GM23338 (cell line): ENCODE results near the gene MTR. TPM values are rescaled to one million over a fixed set of nuclear protein-coding genes. Genes with fewer than 3 reads are reported as not detected.

Experiments
- ATAC-seq: fragments of 200-7000 bp; cut with Tn5 transposase; 3 replicates; pipeline ENCODE4 v1.9.1; 2020
- DNase-seq: peaks from one replicate; pipeline ENCODE4 v3.0.0-alpha.2; 2015; ENCODE audit warnings: low spot score
- H2AFZ ChIP-seq: fragments of 200-600 bp; sonication (generic); 2 replicates; pipeline ENCODE4 v1.8.0; 2016; ENCODE audit warnings: antibody characterized with exemption, mild to moderate bottlenecking, moderate library complexity
- H3F3A ChIP-seq: fragments of 200-600 bp; sonication (generic); replicated peaks from 2 replicates; pipeline ENCODE4 v1.8.0; 2017; ENCODE audit warnings: antibody characterized with exemption, mixed run types, low read depth
- H3K27ac ChIP-seq: fragments of 200-600 bp; sonication (generic); 2 replicates; pipeline ENCODE4 v1.6.1; 2016; ENCODE audit warnings: low read depth
- H3K27me3 ChIP-seq: fragments of 200-600 bp; sonication (generic); 2 replicates; pipeline ENCODE4 v1.8.0; 2016; ENCODE audit warnings: mild to moderate bottlenecking, mixed run types, moderate library complexity; ENCODE audit not compliant: insufficient read depth
- H3K36me3 ChIP-seq: fragments of 200-600 bp; sonication (generic); 2 replicates; pipeline ENCODE4 v1.8.0; 2016; ENCODE audit warnings: mild to moderate bottlenecking; ENCODE audit not compliant: insufficient read depth
- H3K4me1 ChIP-seq: fragments of 200-600 bp; sonication (generic); 2 replicates; pipeline ENCODE4 v1.8.0; 2016; ENCODE audit warnings: mild to moderate bottlenecking, moderate library complexity; ENCODE audit not compliant: insufficient read depth
- H3K4me2 ChIP-seq: fragments of 200-600 bp; sonication (generic); 2 replicates; pipeline ENCODE4 v1.7.1; 2017; ENCODE audit warnings: mixed run types
- H3K4me3 ChIP-seq: fragments of 200-600 bp; sonication (generic); 2 replicates; pipeline ENCODE4 v1.6.1; 2016; ENCODE audit warnings: mixed run types
- H3K79me2 ChIP-seq: fragments of 200-600 bp; sonication (generic); replicated peaks from 2 replicates; pipeline ENCODE4 v1.8.0; 2017; ENCODE audit warnings: mild to moderate bottlenecking; ENCODE audit not compliant: insufficient read depth
- H3K9me2 ChIP-seq: fragments of 200-600 bp; sonication (generic); 2 replicates; pipeline ENCODE4 v1.8.0; 2017; ENCODE audit not compliant: insufficient read depth
- H4K20me1 ChIP-seq: fragments of 200-600 bp; sonication (generic); replicated peaks from 2 replicates; pipeline ENCODE4 v1.8.0; 2017; ENCODE audit warnings: mild to moderate bottlenecking; ENCODE audit not compliant: insufficient read depth
- H3K27ac Mint-ChIP-seq: 2 replicates; pipeline ENCODE4 v1.8.0; 2020; ENCODE audit warnings: inconsistent platforms, mild to moderate bottlenecking, moderate library complexity, mixed read lengths
- H3K27me3 Mint-ChIP-seq: 3 replicates; pipeline ENCODE4 v1.8.0; 2022; ENCODE audit warnings: low read depth, mild to moderate bottlenecking, moderate library complexity, mixed read lengths, inconsistent platforms; ENCODE audit not compliant: insufficient read depth, poor library complexity
- H3K36me3 Mint-ChIP-seq: 3 replicates; pipeline ENCODE4 v1.8.0; 2021; ENCODE audit warnings: low read depth, mild to moderate bottlenecking, inconsistent platforms, moderate library complexity, mixed read lengths
- H3K4me1 Mint-ChIP-seq: 3 replicates; pipeline ENCODE4 v1.8.0; 2020; ENCODE audit warnings: mild to moderate bottlenecking, inconsistent platforms, mixed read lengths
- H3K4me3 Mint-ChIP-seq: 3 replicates; pipeline ENCODE4 v1.8.0; 2021; ENCODE audit warnings: moderate library complexity, mild to moderate bottlenecking, inconsistent platforms, mixed read lengths
- H3K9me3 Mint-ChIP-seq: 3 replicates; pipeline ENCODE4 v1.8.0; 2020; ENCODE audit warnings: moderate library complexity, mild to moderate bottlenecking, inconsistent platforms, mixed read lengths
- EZH2phosphoT487 ChIP-seq: fragments of 200-600 bp; sonication (generic); IDR thresholded peaks from one replicate; pipeline ENCODE4 v1.8.1; 2018; ENCODE audit warnings: antibody characterized with exemption; ENCODE audit not compliant: unreplicated experiment
- NANOG ChIP-seq: IDR thresholded peaks from 2 replicates; pipeline ENCODE4 v1.6.1; 2016; ENCODE audit warnings: antibody characterized with exemption, borderline replicate concordance
- STAT1 ChIP-seq: IDR thresholded peaks from one replicate; pipeline ENCODE4 v1.6.1; 2016; ENCODE audit warnings: antibody characterized with exemption; ENCODE audit not compliant: unreplicated experiment
- polyA plus RNA-seq: library from polyadenylated mRNA; unstranded; fragments of >200 nt; fragmentation: Nextera tagmentation; extraction: Ambion mirVana; gene quantifications from 2 replicates; pipeline ENCODE4 v1.2.1, GENCODE V29; 2016
- total RNA-seq: library from RNA; depleted of rRNA; stranded (reverse); fragments of >200 nt; shearing (Covaris generic); gene quantifications from 2 replicates; pipeline ENCODE4 v1.2.3, GENCODE V29; 2014
- TF ChIP-seq, protein P1 (sequence below): IDR thresholded peaks from one replicate; pipeline ENCODE4 v1.6.1; 2018; ENCODE audit warnings: antibody characterized with exemption; ENCODE audit not compliant: unreplicated experiment
- TF ChIP-seq, protein P2 (sequence below): fragments of 250-450 bp; sonication (Bioruptor Pico); IDR thresholded peaks from 2 replicates; pipeline ENCODE4 v1.5.0; 2020; ENCODE audit warnings: mild to moderate bottlenecking, moderate library complexity
- TF ChIP-seq, protein P3 (sequence below), 2 experiments: fragments of 200-600 bp in 1 of 2; sonication (generic) in 1 of 2; conservative IDR thresholded peaks; 2 replicates each; pipeline versions ENCODE4 v1.5.1 to v1.6.1; 2016 to 2017; ENCODE audit warnings: antibody characterized with exemption in 2 of 2, low read depth in 2 of 2, mild to moderate bottlenecking in 2 of 2, moderate library complexity in 1 of 2

Gene MTR
- total and polyA plus RNA-seq, 2 experiments from 2014 or later: 6.4 to 20.0 TPM

DNA sequence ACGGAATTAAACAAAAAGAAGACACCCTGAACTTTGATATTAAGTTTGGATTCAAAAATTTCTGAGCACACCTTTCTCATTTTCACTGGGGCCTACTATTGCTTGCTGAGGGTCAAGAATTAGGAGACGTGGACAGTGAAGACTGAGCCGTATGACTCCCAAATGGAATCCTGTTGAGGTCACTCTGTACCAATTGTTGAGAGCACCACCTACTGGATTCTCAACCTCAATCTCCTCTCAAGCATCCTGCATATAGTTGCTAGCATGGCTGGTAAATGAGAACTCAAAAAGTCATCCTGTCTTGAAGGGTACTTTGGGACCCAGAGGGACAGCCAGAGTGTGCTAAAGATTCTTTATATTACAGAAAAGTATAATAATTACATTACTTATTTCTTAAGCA, 20.2 kb upstream of the MTR start:
- H3K27me3 ChIP-seq: no peaks in the 10 kb centered on the region
- Mint-ChIP-seq H3K36me3 (no peaks in the 10 kb centered on the region; the same call in 2 of the 3 replicates), H3K4me3 (no peak overlapping the region), H3K27me3 (peaks cover 2% of the 10 kb centered on the region), H3K4me1 (no peaks in the 10 kb centered on the region), H3K27ac (no peak overlapping the region), H3K9me3 (peaks cover 12% of the 10 kb centered on the region; the same call in 2 of the 3 replicates)
- no peaks in the 10 kb centered on the region for H3K36me3 ChIP-seq
- H4K20me1 ChIP-seq: no peaks in the 10 kb centered on the region
- no peak overlapping the region for H3K27ac ChIP-seq
- H3K9me2 ChIP-seq: no peaks in the 10 kb centered on the region
- no peaks in the 10 kb centered on the region for H3K4me1 ChIP-seq
- peak overlapping the region; percentile 75; the same call in 1 of the 2 replicates for H2AFZ ChIP-seq
- TF ChIP-seq, protein P1, sequence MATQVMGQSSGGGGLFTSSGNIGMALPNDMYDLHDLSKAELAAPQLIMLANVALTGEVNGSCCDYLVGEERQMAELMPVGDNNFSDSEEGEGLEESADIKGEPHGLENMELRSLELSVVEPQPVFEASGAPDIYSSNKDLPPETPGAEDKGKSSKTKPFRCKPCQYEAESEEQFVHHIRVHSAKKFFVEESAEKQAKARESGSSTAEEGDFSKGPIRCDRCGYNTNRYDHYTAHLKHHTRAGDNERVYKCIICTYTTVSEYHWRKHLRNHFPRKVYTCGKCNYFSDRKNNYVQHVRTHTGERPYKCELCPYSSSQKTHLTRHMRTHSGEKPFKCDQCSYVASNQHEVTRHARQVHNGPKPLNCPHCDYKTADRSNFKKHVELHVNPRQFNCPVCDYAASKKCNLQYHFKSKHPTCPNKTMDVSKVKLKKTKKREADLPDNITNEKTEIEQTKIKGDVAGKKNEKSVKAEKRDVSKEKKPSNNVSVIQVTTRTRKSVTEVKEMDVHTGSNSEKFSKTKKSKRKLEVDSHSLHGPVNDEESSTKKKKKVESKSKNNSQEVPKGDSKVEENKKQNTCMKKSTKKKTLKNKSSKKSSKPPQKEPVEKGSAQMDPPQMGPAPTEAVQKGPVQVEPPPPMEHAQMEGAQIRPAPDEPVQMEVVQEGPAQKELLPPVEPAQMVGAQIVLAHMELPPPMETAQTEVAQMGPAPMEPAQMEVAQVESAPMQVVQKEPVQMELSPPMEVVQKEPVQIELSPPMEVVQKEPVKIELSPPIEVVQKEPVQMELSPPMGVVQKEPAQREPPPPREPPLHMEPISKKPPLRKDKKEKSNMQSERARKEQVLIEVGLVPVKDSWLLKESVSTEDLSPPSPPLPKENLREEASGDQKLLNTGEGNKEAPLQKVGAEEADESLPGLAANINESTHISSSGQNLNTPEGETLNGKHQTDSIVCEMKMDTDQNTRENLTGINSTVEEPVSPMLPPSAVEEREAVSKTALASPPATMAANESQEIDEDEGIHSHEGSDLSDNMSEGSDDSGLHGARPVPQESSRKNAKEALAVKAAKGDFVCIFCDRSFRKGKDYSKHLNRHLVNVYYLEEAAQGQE: no peak
- TF ChIP-seq EZH2phosphoT487: no peak
- no peak for TF ChIP-seq STAT1
- no peak for TF ChIP-seq NANOG
- TF ChIP-seq, protein P2, sequence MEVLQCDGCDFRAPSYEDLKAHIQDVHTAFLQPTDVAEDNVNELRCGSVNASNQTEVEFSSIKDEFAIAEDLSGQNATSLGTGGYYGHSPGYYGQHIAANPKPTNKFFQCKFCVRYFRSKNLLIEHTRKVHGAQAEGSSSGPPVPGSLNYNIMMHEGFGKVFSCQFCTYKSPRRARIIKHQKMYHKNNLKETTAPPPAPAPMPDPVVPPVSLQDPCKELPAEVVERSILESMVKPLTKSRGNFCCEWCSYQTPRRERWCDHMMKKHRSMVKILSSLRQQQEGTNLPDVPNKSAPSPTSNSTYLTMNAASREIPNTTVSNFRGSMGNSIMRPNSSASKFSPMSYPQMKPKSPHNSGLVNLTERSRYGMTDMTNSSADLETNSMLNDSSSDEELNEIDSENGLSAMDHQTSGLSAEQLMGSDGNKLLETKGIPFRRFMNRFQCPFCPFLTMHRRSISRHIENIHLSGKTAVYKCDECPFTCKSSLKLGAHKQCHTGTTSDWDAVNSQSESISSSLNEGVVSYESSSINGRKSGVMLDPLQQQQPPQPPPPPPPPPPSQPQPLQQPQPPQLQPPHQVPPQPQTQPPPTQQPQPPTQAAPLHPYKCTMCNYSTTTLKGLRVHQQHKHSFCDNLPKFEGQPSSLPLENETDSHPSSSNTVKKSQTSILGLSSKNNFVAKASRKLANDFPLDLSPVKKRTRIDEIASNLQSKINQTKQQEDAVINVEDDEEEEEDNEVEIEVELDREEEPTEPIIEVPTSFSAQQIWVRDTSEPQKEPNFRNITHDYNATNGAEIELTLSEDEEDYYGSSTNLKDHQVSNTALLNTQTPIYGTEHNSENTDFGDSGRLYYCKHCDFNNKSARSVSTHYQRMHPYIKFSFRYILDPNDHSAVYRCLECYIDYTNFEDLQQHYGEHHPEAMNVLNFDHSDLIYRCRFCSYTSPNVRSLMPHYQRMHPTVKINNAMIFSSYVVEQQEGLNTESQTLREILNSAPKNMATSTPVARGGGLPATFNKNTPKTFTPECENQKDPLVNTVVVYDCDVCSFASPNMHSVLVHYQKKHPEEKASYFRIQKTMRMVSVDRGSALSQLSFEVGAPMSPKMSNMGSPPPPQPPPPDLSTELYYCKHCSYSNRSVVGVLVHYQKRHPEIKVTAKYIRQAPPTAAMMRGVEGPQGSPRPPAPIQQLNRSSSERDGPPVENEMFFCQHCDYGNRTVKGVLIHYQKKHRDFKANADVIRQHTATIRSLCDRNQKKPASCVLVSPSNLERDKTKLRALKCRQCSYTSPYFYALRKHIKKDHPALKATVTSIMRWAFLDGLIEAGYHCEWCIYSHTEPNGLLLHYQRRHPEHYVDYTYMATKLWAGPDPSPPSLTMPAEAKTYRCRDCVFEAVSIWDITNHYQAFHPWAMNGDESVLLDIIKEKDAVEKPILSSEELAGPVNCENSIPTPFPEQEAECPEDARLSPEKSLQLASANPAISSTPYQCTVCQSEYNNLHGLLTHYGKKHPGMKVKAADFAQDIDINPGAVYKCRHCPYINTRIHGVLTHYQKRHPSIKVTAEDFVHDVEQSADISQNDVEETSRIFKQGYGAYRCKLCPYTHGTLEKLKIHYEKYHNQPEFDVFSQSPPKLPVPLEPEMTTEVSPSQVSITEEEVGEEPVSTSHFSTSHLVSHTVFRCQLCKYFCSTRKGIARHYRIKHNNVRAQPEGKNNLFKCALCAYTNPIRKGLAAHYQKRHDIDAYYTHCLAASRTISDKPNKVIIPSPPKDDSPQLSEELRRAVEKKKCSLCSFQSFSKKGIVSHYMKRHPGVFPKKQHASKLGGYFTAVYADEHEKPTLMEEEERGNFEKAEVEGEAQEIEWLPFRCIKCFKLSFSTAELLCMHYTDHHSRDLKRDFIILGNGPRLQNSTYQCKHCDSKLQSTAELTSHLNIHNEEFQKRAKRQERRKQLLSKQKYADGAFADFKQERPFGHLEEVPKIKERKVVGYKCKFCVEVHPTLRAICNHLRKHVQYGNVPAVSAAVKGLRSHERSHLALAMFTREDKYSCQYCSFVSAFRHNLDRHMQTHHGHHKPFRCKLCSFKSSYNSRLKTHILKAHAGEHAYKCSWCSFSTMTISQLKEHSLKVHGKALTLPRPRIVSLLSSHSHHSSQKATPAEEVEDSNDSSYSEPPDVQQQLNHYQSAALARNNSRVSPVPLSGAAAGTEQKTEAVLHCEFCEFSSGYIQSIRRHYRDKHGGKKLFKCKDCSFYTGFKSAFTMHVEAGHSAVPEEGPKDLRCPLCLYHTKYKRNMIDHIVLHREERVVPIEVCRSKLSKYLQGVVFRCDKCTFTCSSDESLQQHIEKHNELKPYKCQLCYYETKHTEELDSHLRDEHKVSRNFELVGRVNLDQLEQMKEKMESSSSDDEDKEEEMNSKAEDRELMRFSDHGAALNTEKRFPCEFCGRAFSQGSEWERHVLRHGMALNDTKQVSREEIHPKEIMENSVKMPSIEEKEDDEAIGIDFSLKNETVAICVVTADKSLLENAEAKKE (CRISPR knock-in tag): no peak
- TF ChIP-seq, protein P3, sequence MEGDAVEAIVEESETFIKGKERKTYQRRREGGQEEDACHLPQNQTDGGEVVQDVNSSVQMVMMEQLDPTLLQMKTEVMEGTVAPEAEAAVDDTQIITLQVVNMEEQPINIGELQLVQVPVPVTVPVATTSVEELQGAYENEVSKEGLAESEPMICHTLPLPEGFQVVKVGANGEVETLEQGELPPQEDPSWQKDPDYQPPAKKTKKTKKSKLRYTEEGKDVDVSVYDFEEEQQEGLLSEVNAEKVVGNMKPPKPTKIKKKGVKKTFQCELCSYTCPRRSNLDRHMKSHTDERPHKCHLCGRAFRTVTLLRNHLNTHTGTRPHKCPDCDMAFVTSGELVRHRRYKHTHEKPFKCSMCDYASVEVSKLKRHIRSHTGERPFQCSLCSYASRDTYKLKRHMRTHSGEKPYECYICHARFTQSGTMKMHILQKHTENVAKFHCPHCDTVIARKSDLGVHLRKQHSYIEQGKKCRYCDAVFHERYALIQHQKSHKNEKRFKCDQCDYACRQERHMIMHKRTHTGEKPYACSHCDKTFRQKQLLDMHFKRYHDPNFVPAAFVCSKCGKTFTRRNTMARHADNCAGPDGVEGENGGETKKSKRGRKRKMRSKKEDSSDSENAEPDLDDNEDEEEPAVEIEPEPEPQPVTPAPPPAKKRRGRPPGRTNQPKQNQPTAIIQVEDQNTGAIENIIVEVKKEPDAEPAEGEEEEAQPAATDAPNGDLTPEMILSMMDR (conservative IDR thresholded peaks at IDR 0.05; ENCODE audit: low read depth in 2 of 2): peak; percentile 59 to 79
- no peaks in the 10 kb centered on the region for H3K79me2 ChIP-seq
- ATAC-seq: peak; percentile 97
- no peaks in the 10 kb centered on the region for H3F3A ChIP-seq
- DNase-seq: peak; percentile 75
- no peak overlapping the region for H3K4me2 ChIP-seq
- H3K4me3 ChIP-seq: no peak overlapping the region
